Stimulated activated CD8-positive, alpha-beta memory T cell treated with anti-CD3 and anti-CD28 coated beads, Interleukin-15, amount 100 ng/mL, for 4 hours (primary cell): Measurements from ENCODE around the gene GRIK2.

Experiments used
- DNase-seq, 2 donors: peaks; one replicate each; pipeline ENCODE4 v3.0.0-alpha.2; 2020; ENCODE audit warnings: low read depth in 2 of 2

Gene GRIK2

GRCh38 chr6:101878554-101879276 is 485.2 kb downstream of the GRIK2 start:
- no peak for DNase-seq

GRCh38 chr6:101879782-101880181 is 486.3 kb downstream of the GRIK2 start:
- no peak for DNase-seq

GRCh38 chr6:101883505-101883904 is 490.0 kb downstream of the GRIK2 start:
- DNase-seq, result no peak

GRCh38 chr6:101887532-101887931 is 494.0 kb downstream of the GRIK2 start:
- DNase-seq, result no peak

- DNase-seq, result no peak
These were observed 514.1 kb downstream of the GRIK2 start for GRCh38 chr6:101907356-101908217.

GRCh38 chr6:101909366-101909765 is 515.9 kb downstream of the GRIK2 start:
- DNase-seq, result no peak

- no peak for DNase-seq
These were observed 518.8 kb downstream of the GRIK2 start for GRCh38 chr6:101912311-101912710.

GRCh38 chr6:101918471-101918870 is 525.0 kb downstream of the GRIK2 start:
- DNase-seq, result no peak

GRCh38 chr6:101921829-101922450 is 528.4 kb downstream of the GRIK2 start:
- DNase-seq, result no peak

- DNase-seq, result no peak
These were observed 532.8 kb downstream of the GRIK2 start for GRCh38 chr6:101926149-101926925.

- DNase-seq, result no peak
These were observed 538.3 kb downstream of the GRIK2 start for GRCh38 chr6:101931766-101932165.

GRCh38 chr6:101932704-101933103 is 539.2 kb downstream of the GRIK2 start:
- DNase-seq, result no peak

GRCh38 chr6:101935732-101936131 is 542.2 kb downstream of the GRIK2 start:
- DNase-seq, result no peak

- DNase-seq, result no peak
These were observed 543.0 kb downstream of the GRIK2 start for GRCh38 chr6:101936516-101936915.

GRCh38 chr6:101937108-101937507 is 543.6 kb downstream of the GRIK2 start:
- no peak for DNase-seq

GRCh38 chr6:101940391-101940790 is 546.9 kb downstream of the GRIK2 start:
- DNase-seq, result no peak

- DNase-seq, result no peak
These were observed 563.5 kb downstream of the GRIK2 start for GRCh38 chr6:101956961-101957360.

GRCh38 chr6:101961357-101961756 is 567.8 kb downstream of the GRIK2 start:
- DNase-seq, result no peak

- no peak for DNase-seq
These were observed 587.4 kb downstream of the GRIK2 start for GRCh38 chr6:101980924-101981323.

GRCh38 chr6:101986476-101986875 is 593.0 kb downstream of the GRIK2 start:
- DNase-seq, result no peak

- no peak for DNase-seq
These were observed 598.8 kb downstream of the GRIK2 start for GRCh38 chr6:101992286-101992685.

- no peak for DNase-seq
These were observed 601.0 kb downstream of the GRIK2 start for GRCh38 chr6:101994521-101994920.
